Posterior cingulate gyrus (tissue), 11 donors: ENCODE measurements around the gene SDR42E2.
"Not testable (repeated sequence)": the region's sequence is repeated elsewhere in the genome, so short reads cannot be mapped to it uniquely, and the experiment has no call there.

Experiments
- DNase-seq, 10 donors: peaks; one replicate each; pipeline versions ENCODE4 v3.0.0 to v3.0.0-alpha.2; 2020 to 2021; ENCODE audit warnings: mixed read lengths in 3 of 10
- intact Hi-C: fragments of 100-400 bp; cut with DNase I; formaldehyde crosslinking; loops from one replicate; pipeline ENCODE4 v1.15.1; 2023

SDR42E2 gene

DNA sequence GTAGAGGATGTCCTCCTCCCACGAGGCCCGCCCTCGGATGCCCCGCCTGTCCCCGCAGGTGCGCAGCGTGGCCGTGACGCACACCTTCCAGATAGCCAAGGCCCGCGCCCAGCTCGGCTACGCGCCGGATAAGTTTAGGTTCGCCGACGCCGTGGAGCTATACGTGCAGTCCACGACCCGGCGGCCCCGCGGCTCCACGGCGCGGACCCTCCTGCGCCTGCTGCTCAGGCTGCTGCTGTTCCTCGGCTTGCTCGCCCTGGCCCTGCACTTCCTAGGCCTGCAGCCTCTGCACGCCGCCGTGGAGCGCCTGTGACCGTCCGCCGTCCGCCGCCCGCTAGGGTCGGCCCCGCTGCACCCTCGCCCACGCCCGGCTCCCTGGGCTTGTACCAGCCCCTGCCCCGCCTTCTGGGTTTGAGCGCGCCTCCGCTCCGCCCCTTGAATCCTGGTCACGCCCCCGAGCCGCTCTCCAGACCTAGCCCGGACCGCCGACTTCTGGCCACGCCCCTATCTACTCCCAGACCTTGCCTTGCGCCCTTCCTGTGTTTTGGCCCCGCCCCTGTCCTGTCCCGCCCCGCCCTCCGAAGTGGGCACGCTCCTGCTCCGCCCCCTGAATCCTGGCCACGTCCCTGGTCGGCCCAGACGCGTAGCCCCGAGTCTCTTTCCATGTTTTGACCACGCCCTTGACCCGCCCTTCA lies 27.9 kb downstream of the SDR42E2 start:
- intact Hi-C loops, result no loop called here

DNA sequence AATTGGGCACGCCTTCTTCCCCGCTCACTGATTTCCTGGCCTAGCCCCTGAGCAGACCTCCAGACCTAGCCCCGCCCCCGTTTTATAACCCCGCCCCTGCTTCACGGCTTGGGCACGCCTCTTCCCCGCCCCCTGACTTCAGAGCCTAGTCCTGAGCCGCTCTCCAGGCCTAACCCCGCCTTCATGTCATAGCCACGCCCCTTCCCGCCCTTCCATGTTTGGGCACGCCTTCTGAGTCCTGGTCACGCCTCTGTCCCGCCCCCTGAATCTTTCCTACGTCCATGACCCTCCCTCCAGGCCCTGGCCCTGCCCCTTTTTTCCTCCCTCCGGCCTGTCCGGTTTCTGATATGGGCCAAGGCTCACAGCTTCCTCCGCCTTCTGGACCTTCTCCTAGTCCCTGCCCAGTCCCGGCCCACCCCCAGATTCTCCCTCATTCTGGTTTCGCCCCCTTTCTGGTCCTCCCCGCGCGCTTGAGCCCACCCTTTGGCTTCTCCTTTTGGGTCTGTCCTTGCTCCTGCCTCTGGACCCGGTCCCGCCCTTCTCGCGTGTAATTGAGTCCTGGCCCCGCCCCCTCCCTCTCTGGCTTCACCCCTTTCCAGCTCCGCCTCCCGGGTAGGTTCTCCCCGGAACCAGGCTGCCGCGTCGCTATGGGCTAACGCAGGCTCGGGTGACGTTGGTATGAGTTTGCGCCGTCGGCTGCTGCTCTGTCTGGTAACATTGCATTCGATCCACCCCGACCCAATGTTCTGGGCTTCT lies 28.6 kb downstream of the SDR42E2 start:
- peak; percentile 97 to 100 (median 100) for DNase-seq
- intact Hi-C loops, result loop anchor here (1.0 kb wide), 1 partner anchor 106 kb away; the partner anchor contains the start of gene POLR3E

More for the DNA sequence above, 27.9 kb downstream of the SDR42E2 start:
- peak in 9 of 10 donors; percentile 29 to 100 (median 99) for DNase-seq

DNA sequence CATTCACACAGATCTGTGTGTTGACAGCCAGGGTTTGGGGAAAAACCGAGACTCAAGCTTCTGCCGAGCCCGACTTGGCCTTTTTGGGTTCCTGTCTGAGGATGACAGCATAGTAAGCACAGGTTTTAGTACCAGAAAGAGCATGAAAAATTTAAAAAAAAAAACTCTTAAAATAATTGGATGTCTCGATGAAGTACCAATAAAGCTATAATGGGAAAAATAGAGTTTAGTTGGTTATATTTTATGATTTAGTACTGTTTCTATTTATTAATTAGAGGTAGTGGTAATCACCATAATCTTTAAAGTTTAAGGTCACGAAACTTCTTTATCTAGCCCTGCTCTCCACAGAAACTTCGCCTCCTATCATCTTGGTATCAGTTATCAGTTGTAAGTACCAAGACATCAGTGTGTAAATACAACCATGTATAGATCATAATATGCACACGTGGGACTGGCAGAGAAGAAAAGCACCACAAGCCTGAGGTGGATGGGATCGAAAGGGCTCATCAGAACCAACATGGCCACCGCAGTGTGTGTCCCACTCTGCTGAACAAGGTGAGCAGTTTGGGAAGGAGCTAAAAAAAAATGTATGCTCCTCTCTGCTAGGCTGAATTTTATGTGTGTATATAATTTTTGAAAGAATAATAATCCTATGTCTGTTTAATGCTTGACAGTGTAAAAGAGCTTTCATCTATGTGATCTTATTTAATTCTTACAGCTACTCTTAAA lies 29.4 kb downstream of the SDR42E2 start:
- DNase-seq, result peak in 1 of 10 donors; percentile 13
- intact Hi-C loops, result loop anchor here (1.0 kb wide), 1 partner anchor 106 kb away; the partner anchor contains the start of gene POLR3E

DNA sequence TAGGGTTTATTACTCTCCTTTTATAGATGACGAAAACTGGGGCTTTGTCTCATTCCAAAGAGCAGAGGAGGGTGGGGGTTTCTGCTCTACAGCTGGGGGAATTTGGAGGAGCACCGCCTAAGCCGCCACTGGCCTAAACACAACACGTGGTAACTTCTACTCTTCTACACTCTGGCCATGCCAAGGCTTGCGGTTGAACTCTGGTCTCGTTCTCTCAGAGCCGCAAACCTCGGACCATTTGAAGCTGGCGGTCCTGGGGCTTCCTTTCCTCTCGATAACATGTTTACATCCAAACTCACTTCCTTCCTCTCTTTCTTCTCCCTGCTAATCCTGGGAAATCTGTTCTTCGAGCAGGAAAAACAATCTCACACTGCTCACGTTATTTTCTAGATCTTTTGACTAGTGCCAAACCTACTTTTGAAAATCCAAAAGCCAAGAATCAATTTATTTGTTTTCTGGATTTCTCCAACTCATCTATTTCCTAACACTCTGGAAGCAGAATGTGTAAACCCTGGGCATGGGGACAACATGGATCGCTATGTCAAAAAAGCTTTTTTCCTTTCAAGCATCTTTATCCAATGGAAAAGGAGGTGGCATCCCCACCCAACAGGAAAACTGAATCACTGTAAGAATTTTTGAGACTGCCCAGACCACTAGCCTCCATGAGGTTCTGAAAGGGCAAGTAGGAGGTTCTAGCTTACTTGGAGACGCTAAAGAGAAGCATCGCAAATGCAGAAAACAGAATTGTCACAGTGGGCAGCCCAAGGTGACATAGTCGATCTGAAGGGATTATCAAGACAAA lies 30.2 kb downstream of the SDR42E2 start:
- DNase-seq, result peak in 8 of 10 donors; percentile 19 to 93 (median 47)
- intact Hi-C loops, result no loop called here

DNA sequence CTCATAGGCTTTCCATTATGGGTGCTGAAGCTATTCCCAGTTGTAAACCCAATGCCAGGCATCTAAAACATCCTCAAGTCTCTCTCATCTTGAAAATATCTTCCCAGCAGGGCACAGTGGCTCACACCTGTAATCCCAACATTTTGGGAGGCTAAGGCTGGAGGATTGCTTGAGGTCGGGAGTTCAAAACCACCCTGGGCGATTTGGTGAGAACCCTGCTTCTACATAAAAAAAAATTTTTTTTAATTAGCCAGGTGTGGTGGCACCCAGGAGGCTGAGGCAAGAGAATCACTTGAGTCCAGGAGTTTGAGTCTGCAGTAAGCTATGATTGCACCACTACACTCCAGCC lies 30.7 kb downstream of the SDR42E2 start:
- DNase-seq, result no peak
- intact Hi-C loops, result no loop called here

DNA sequence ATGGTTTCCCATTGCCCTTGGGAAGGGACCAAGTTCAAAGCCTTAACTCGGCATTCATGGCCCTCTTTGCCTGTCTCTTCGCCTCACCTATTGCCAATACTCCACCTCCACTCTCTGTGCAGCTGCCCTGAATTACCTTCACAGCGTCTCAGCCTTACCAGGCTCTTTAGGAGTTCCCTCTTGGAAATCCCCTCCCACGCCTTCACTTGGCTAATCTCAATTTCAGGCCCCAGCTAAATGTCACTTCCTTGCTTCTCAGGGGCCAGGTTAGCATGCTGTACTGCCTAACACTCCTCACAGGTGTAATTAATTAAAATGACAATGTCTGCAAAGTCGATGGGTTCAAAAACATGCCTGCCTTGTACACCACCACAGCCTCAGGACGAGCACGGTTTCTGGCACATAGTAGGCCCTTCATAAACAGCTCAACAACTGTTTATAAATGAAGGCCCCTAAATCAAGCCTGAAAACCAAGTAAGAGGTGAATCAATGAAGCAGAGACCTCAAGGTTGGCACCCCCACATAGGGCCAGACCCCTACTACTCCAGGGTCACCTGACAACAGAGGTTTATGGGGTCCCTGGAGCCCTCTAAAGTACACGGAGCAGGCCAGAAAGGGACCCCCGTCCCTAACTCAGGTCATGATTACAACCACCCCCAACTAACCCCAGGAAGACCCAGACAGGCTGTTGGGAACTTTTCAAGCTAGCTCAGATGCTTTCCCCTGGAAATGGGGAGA lies 32.6 kb downstream of the SDR42E2 start:
- intact Hi-C loops, result loop anchor here (1.0 kb wide), 1 partner anchor 102 kb away; the partner anchor contains the start of gene POLR3E
- DNase-seq, result no peak

DNA sequence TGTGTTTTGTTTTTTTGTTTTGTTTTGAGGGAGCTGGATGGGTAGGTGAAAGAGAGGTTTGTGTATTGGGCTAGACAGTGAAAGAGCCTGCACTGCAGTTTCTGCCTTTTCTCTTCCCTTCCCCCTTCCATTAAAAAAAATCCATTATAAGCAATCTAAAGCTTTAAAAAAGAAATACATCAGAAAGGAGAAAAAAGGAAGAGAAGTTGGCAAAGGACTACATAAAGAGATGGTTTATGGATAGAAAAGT lies 33.1 kb downstream of the SDR42E2 start:
- intact Hi-C loops, result loop anchor here (1.0 kb wide), 1 partner anchor 102 kb away; the partner anchor contains the start of gene POLR3E
- DNase-seq, result no peak

DNA sequence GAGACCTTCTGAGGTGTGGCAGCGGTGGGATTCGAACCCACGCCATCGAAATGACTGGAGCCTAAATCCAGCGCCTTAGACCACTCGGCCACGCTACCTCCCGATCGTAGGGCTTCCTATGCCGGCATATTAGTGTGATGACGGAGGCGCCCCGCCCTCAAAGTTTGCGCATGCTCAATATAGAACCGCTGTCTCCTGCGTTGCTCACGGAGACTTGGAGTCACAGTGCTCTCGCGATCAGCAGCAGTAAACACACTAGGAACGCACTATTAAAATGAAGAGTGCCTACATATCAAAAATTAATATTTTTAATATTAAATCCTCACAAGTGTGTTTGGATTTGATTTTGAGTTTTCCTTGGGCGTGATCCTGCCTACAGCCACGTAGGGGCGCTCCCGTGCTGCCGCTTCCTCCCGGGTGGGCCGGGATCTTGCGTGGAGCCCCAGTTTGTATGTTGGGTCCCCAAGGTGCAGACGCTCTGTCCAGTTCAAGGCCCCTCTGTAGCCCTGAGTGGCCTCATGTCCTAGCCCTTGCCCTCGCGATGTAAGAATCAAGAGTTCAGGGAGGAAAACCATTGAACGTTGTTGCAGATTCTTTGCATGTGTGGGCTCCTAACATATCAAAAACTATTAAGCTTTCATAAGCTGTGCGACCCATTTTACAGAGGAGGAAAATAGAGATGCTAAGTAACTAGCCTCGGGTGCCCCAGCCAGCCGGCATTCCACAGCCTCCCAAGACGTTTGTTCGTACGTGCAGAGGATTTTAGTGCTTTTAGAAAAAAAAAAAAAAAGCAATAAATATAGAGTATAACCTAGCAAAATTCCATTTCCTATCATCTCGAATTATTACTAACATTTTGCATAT lies 33.6 kb downstream of the SDR42E2 start:
- DNase-seq, result peak; percentile 85 to 98 (median 92)
- intact Hi-C loops, result loop anchor here (1.0 kb wide), 1 partner anchor 101 kb away; the partner anchor contains the start of gene POLR3E

GRCh38 chr16:22196559-22197168 lies 34.4 kb downstream of the SDR42E2 start:
- DNase-seq, intact Hi-C loops: not testable (repeated sequence)

DNA sequence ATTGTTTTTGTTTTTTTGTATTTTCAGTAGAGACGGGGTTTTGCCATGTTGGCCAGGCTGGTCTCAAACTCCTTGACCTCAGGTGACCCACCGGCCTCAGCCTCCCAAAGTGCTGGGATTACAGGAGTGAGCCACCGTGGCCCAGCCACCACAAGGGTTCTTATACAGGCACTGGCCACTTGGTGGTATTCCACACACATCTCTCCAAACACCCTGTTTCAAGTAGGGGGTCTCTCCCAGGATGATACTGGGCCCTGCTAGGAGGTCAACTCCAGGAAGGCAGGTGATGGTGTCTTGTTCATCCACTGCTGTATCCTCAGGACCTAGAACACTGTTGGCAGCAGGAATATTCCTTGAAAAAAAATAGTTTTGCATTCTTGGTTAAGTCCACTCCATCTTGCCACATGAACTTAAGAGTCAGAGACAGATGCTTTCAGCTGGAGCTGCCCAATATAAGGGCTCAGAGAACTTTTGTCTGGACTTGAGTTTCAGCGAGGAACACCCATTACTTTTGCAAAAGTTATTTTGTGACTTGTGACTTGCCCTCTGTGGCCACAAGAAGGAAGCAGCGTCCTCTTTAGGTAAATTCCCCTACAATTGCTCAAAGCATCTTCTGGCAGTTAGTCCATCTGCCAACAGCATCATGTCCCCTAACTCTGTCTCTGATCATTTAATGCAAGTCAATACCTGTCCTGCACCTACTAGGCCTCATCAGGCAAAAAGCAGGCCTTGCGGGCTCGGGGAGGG lies 36.4 kb downstream of the SDR42E2 start:
- intact Hi-C loops, result no loop called here
- DNase-seq, result no peak

GRCh38 chr16:22202261-22202637 lies 39.9 kb downstream of the SDR42E2 start:
- DNase-seq, result no peak
- intact Hi-C loops, result no loop called here

DNA sequence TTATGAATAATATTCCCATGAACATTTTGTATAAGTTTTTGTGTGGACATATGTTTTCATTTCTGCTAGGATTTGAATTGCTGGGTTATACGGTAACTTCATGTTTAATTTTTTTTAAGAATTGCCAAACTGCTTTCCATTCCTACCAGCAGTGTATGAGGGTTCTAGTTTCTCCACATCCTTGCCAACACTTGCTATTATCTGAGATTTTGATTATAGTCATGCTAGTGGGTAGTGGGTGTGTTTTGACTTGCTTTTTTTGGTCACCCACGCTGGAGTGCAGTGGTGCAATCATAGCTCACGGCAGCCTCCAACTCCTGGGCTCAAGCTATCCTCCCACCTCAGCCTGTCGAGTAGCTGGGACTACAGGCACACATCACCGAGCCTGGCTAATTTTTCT lies 40.8 kb downstream of the SDR42E2 start:
- intact Hi-C loops, result no loop called here

GRCh38 chr16:22204091-22204655 lies 41.9 kb downstream of the SDR42E2 start:
- intact Hi-C loops, result no loop called here

More for the DNA sequence above, 40.8 kb downstream of the SDR42E2 start:
- no peak for DNase-seq

GRCh38 chr16:22205577-22206012 lies 43.3 kb downstream of the SDR42E2 start:
- intact Hi-C loops, result loop anchor here (1.0 kb wide), 1 partner anchor 92 kb away; the partner anchor contains the start of gene POLR3E
- no peak for DNase-seq

More at GRCh38 chr16:22204091-22204655, 41.9 kb downstream of the SDR42E2 start:
- no peak for DNase-seq

- DNase-seq, result peak; percentile 65 to 97 (median 78)
- intact Hi-C loops, result loop anchor here (1.0 kb wide), 1 partner anchor 91 kb away; the partner anchor contains the start of gene POLR3E
These were observed 43.9 kb downstream of the SDR42E2 start, which contains the start of gene EEF2K for GRCh38 chr16:22206013-22206841. Gene EEF2K (plus strand): TSS chr16:22206278. CDS start chr16:22225730, 19,452 bp downstream.
